Activated CD4-positive, CD25-positive, alpha-beta regulatory T cell treated with anti-CD3 and anti-CD28 coated beads, Interleukin-2, amount 50 U/mL, for 16 hours (primary cell): Measurements from ENCODE around the gene WHRN.

ENCODE experiments used
- DNase-seq: peaks from one replicate; pipeline ENCODE4 v3.0.0-alpha.2; 2020; ENCODE audit warnings: low read depth, low spot score

Gene WHRN

GRCh38 chr9:114424126-114424525, 81.1 kb downstream of the WHRN start:
- DNase-seq = no peak

DNA sequence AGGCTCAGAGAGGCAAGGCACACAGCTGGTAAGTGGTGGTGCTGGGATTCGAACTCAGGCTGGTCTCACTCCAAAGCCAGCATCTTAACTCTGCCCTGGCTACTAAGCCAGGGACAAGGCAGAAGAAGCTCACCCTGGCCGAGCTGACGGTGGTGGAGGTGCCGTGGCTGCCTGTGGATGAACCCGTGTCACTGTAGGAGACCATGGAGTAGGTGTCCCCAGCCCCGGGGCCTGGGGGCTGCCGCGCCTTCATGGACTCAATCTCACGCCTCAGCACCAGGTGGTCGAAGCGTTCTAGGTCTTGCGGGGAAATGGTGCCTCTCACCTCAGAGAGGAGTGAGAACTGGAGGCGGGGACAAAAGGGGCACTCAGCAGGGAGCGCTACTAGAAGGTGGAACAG, 82.1 kb downstream of the WHRN start:
- no peak for DNase-seq

DNA sequence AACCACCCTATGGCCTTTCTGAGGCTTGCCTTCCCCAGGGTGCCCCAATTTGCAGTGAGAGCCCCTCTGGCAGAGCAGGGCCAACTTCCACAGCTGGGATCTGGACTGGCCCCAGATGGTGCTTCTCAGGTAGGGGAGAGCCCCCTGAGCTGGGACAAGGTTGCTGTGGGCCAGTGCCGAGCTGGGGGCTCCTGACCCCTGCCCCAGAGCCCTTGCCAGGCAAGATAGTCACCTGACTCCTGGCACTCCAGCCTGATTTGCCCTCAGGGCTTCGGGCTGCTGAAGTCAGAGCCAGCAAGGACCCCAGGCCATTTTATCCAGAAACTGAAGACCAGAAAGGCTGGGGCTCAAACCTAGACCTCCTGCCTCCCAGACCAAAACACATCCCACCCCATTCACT, 84.1 kb downstream of the WHRN start:
- DNase-seq = no peak

- DNase-seq = no peak
Measured at GRCh38 chr9:114419796-114420195, 85.5 kb downstream of the WHRN start.

DNA sequence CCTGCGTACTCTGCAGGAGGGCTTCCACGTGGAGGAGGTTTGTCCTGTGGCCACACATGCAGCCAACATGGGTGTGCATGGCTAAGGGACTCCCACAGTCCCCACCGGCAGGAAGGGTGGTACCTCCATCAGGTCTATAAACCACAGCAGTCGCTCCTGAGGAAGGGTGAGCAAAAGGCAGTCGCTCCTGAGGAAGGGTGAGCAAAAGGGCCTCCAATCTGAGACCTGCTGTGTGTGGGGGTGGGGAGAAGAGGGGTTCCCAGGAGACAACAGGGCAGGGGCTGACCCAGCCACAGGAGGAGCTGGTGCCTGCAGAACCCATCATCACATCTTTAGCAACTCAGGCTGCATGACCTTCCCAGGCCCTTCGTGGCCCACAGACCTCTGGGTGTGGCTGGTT, 87.2 kb downstream of the WHRN start:
- DNase-seq = no peak

GRCh38 chr9:114417511-114417910, 87.8 kb downstream of the WHRN start:
- no peak for DNase-seq

DNA sequence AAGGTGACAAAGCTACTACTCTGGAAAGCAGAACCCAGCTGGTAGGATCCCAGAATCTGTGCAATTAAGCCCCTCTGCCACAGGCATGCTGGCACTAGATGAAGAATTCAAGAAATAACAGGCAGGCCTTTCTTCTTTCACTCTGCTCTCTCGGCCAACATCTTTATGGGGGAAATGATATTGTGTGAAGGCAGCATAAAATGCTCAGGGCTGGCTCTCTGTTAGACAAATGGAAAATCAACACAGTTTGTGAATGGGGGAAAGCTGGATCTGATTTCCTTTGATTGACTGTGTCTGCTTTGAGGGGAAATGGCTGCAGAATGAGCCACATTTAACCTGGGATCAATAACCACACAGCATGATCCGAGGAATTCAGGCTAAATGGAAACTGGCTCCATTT, 88.4 kb downstream of the WHRN start:
- DNase-seq = no peak

- no peak for DNase-seq
Measured at GRCh38 chr9:114416290-114416689, 89.0 kb downstream of the WHRN start.

DNA sequence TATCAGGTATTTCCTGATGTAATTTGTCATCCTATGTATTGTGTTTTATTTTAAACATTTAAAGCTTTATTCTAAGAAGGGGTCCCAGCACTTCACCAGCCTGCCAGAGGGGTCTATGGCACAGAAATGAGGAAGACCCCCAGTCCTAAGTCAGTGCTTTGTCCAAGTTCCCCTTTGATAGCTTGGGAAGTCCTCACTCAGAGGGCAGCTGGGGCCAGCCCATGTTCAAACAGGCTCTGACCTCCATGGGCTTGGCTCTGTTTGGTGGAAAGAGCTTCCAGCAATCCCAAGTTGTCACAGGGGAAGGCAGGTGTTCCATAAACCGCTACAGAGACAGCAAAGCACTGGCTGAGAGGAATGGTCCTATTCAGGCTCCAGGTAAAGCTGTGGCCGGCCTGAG, 90.9 kb downstream of the WHRN start:
- DNase-seq = no peak

GRCh38 chr9:114413861-114414301, 91.4 kb downstream of the WHRN start:
- DNase-seq = no peak

DNA sequence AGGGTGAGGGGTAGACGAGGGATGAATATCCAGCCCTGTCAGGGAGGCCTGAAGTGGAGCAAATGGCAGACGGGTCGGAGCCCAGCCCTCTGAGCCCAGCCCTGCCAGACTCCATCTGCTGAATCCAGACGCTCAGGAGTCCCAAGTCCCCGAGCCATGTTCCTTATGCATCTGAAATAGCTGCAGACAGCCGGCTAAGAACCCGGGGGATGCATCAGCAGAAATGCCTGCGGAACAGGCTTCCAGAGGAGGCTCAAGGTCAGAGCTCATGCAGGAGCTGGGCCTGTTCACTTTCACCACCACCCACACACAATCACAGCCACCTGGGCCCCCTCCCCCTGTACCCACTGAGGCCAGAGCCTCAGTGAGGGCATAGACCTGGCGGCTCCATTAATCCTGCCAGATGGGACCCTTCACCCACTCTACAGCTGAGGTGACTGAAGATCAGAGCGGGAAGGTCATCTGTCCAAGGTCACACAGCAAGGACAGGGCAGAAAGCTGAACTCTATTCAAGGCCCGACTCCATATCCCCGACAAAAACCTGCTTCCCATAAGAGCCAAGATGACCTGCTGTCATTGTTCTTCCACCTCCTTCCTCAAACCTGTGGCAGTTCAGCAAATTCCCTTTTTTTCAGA, 93.1 kb downstream of the WHRN start:
- no peak for DNase-seq

- no peak for DNase-seq
Measured at GRCh38 chr9:114411452-114411851, 93.8 kb downstream of the WHRN start.

GRCh38 chr9:114410910-114411309, 94.4 kb downstream of the WHRN start:
- DNase-seq = no peak

DNA sequence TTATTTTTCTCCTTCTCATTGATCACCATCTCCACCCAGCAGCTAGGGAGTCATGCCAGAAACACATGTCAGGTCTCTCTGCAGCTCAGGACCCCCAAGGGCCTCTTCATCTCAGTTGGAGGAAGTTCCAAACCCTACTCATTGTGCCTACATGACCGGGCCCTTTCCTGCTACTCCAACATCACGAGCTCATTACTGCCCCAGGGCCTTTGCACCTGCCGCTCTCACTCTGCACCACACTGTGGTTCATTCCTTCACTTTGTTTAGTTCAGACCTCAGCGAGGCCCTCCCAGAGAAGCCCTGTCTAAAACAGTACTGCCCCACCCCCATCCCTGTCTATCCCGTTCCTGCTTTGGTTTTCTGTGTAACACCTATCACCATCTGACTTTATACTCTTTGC, 95.4 kb downstream of the WHRN start:
- no peak for DNase-seq

DNA sequence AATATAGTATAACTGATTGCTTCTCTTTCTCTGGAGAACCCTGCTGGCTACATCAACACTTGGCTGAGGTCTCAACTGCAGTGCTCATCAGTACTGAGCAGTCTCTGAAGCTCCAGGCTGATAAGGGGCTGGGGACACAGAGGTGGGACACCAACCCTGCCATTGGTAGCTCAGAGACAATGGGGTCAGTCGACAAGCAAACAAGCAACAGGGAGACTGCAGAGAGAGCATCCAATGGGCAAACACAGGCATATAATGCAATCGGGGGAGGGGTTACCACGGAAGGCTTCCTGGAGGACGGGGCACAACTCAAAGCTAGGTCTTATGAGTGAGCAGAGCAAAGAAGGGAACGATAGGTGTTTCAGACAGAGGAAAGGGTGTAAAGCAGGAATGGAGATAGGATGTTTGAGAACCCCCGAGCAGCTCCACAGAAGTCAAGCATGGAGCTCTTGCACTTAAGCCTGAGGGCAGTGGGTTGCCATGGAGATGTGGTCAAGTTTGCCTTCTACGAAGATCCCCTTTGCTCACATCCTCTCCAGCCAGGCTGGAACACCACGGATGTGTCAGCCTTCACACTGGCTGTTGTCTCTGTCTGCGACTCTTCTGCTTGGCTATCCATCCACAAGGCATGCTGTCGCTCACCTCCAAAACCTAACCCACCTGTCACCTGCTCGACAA, 96.0 kb downstream of the WHRN start:
- DNase-seq = no peak

GRCh38 chr9:114408645-114409044, 96.6 kb downstream of the WHRN start:
- DNase-seq = no peak

- no peak for DNase-seq
Measured at GRCh38 chr9:114407889-114408288, 97.4 kb downstream of the WHRN start.

DNA sequence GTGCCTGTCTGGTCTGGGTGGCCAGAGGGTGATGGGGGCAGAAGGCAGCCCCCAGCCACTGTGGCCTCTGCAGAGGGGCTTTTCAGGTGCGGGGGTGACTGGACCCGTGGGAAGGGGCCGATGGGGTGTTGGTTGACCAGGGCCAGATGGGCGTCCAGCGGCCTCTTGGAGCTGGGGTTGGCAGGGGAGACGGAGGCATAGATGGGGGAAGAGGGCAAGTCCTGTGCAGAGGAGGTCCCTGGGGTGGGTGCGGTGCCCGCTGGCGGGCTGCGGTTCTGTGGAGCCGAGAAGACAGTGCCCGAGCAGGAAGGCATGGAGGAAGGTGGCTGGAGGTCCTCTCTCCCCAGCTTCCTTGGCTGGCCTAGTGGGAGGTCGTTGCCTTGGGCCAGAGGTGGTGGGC, 98.8 kb downstream of the WHRN start:
- no peak for DNase-seq

DNA sequence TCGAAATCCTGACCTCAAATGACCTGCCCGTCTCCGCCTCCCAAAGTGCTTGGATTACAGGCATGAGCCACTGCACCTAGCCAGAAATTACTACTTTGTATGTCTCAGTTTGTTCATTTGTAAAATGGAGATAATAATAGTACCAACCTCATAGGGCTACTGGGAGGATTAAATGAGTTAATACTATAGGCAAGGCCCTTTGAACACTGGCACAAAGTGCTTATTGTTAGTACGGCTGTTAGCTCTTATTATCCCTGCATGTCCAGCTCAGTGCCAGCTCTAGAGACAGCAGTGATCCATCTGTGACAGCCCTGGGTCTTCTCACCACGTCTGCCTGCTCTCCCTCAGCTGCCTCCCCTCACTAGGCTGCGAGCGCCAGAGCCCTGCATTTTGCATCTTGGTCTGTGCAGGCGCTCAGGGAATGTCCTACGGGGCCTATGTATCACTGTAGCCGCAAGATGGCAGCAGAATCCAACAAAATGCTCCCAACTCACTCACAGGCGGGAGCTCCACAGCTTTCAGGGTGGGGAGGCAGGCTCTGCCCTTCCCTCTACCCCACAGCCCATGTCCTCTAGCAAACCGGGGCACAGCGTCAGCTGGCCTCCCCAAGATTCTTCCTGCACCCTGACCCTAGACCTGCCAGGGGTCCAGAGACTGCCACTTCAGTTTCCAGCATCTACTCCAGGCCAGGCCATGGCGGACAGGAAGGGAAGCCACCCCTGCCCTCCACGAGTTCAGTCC, 99.8 kb downstream of the WHRN start:
- peak; percentile 58 for DNase-seq

DNA sequence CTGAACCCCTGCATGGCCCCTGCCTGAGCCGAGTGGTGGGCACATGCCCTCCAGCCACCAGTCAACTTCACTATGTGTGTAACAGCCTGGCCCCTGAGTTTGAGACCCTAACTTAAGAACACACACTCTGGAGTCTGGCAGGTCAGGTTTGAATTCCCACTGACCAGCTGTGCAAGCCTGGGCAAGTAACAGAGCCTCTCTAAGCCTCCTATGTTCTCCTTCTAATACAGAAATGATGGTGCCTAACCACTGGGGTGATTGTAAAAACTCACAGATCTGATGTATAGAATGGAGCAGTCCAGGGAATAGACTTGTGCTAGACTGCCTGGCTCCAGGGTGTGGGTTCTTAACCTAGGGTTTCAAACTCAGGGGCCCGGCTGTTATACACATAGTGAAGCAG, 100.7 kb downstream of the WHRN start:
- no peak for DNase-seq

DNA sequence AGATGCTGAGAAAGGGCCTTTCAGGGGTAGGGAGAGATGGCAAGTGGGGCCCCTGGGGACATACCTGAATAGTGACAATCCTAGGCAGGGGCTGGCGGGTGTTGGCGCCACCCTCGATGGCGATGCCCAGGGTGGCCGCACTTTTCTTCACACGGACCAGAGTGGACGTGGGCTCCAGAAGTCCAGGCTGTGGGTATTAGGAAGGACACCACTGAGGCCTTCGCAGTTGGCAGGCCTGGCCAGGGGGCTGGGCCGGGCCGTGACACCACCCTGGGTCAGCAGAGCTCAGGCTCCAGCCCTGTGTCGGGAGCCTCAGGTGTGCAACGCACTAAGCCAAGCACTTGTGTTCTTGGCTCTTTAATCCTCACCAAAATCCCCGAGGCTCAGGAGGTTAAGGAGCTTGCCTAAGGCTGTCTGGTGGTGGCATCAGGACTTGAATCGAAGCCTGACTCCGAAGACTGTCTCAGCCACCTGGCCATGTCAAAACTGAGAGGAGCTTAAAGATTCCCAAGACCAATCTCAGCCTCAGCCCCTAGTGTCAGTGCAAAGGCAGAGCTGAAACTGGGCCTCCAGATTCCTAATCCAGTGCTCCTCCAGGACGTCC, 102.0 kb downstream of the WHRN start:
- DNase-seq = no peak

GRCh38 chr9:114401344-114401743, 103.9 kb downstream of the WHRN start:
- no peak for DNase-seq

DNA sequence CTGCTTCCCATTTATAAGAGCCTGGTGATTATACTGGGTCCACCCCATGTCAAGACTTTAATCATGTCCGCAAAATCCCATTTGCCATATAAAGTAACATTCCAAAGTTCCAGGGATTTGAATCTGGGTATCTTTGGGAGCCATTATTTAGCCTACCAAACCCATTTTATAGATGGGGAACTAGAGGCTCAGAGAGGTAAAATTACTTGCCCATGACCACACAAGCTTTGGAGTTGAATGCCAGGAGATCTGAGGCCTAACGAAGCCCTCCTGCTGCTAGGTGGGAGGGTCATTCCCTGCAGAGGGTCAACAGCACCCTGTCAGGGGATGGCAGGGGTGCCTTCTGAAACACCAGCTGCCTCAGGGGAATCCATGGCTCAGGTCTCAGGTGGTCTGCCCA, 104.5 kb downstream of the WHRN start:
- DNase-seq = no peak
